ENCODE data around the gene LILRB3.
A peak's percentile ranks its signal among the peaks of the same experiment; 100 is the strongest.
"Not testable (repeated sequence)": the region's sequence is repeated elsewhere in the genome, so short reads cannot be mapped to it uniquely, and the experiment has no call there.

The LILRB3 gene

GRCh38 chr19:54222474-54223276 lies at the start of gene LILRB3:
Gene LILRB3, minus strand, starts transcription at chr19:54223007. Its CDS starts 31 bp downstream, at chr19:54222976.
- not testable (repeated sequence) for FAIRE-seq

GRCh38 chr19:54272181-54272580 lies 49.4 kb upstream of the LILRB3 start:
- not testable (repeated sequence) for FAIRE-seq

GRCh38 chr19:54271587-54271986 lies 48.8 kb upstream of the LILRB3 start:
- not testable (repeated sequence) for FAIRE-seq

GRCh38 chr19:54271106-54271505 lies 48.3 kb upstream of the LILRB3 start:
- FAIRE-seq = no peak

GRCh38 chr19:54268936-54269335 lies 46.1 kb upstream of the LILRB3 start:
- FAIRE-seq = no peak

GRCh38 chr19:54266133-54266532 lies 43.3 kb upstream of the LILRB3 start:
- peak; percentile 91 for FAIRE-seq

- peak; percentile 86 for FAIRE-seq
Observed at GRCh38 chr19:54262470-54262869, 39.7 kb upstream of the LILRB3 start.

GRCh38 chr19:54262066-54262465 lies 39.3 kb upstream of the LILRB3 start:
- FAIRE-seq = no peak

GRCh38 chr19:54257116-54257480 lies 34.3 kb upstream of the LILRB3 start, which contains the start of gene LILRB5:
Gene LILRB5, minus strand, starts transcription at chr19:54257273. Its CDS starts 80 bp downstream, at chr19:54257193.
- FAIRE-seq = no peak

- FAIRE-seq = no peak
Observed at GRCh38 chr19:54256250-54257115, 33.7 kb upstream of the LILRB3 start.

GRCh38 chr19:54255105-54255775 lies 32.4 kb upstream of the LILRB3 start:
- FAIRE-seq = no peak

GRCh38 chr19:54254195-54254906 lies 31.5 kb upstream of the LILRB3 start:
- no peak for FAIRE-seq

GRCh38 chr19:54253331-54254194 lies 30.8 kb upstream of the LILRB3 start:
- FAIRE-seq = no peak

- no peak for FAIRE-seq
Observed at GRCh38 chr19:54252845-54253244, 30.0 kb upstream of the LILRB3 start.

GRCh38 chr19:54252243-54252642 lies 29.4 kb upstream of the LILRB3 start:
- FAIRE-seq = no peak

- FAIRE-seq = no peak
Observed at GRCh38 chr19:54248016-54248601, 25.3 kb upstream of the LILRB3 start.

GRCh38 chr19:54247106-54247930 lies 24.5 kb upstream of the LILRB3 start:
- no peak for FAIRE-seq

GRCh38 chr19:54245936-54246335 lies 23.1 kb upstream of the LILRB3 start:
- FAIRE-seq = no peak

GRCh38 chr19:54243809-54244208 lies 21.0 kb upstream of the LILRB3 start:
- not testable (repeated sequence) for FAIRE-seq

- not testable (repeated sequence) for FAIRE-seq
Observed at GRCh38 chr19:54242646-54243045, 19.8 kb upstream of the LILRB3 start, which contains the start of gene LILRA6. Gene LILRA6, minus strand, starts transcription at chr19:54242790.

Data from G401.6 (cell line).